Epithelial cell of proximal tubule (primary cell): Measurements from ENCODE around the gene CADM2. TPM values are rescaled to one million over a fixed set of nuclear protein-coding genes. Genes with fewer than 3 reads are reported as not detected.
"Not testable (repeated sequence)": the region's sequence is repeated elsewhere in the genome, so short reads cannot be mapped to it uniquely, and the experiment has no call there.

ENCODE experiments used
- DNase-seq: peaks from one replicate; pipeline ENCODE4 v3.0.0-alpha.2; 2011; ENCODE audit warnings: low read depth
- H3K4me3 ChIP-seq: 2 replicates; pipeline ENCODE4 v1.5.1; 2011; ENCODE audit warnings: low read depth, mild to moderate bottlenecking, low read length
- CTCF ChIP-seq: conservative IDR thresholded peaks from 2 replicates; pipeline ENCODE4 v1.5.1; 2012; ENCODE audit warnings: low read depth, mild to moderate bottlenecking, low read length
- total RNA-seq: library from RNA; depleted of rRNA; stranded (reverse); fragments of >200 nt; gene quantifications from 2 replicates; pipeline ENCODE4 v1.2.3, GENCODE V29; 2015

Gene CADM2
- total RNA-seq, 1 donor from 2014 or later: not detected

GRCh38 chr3:85102781-85103180, 144.0 kb downstream of the CADM2 start:
- no peak overlapping the region for H3K4me3 ChIP-seq
- DNase-seq: no peak
- TF ChIP-seq CTCF: no peak

GRCh38 chr3:85110393-85110792, 151.6 kb downstream of the CADM2 start:
- H3K4me3 ChIP-seq: no peak overlapping the region
- no peak for TF ChIP-seq CTCF
- DNase-seq: no peak

- no peak overlapping the region for H3K4me3 ChIP-seq
- TF ChIP-seq CTCF: no peak
- no peak for DNase-seq
These were observed 162.1 kb downstream of the CADM2 start for GRCh38 chr3:85120879-85121278.

GRCh38 chr3:85132864-85133263, 174.1 kb downstream of the CADM2 start:
- H3K4me3 ChIP-seq, DNase-seq: not testable (repeated sequence)

- DNase-seq, H3K4me3 ChIP-seq: not testable (repeated sequence)
These were observed 175.1 kb downstream of the CADM2 start for GRCh38 chr3:85133691-85134420.

GRCh38 chr3:85142626-85143025, 183.8 kb downstream of the CADM2 start:
- H3K4me3 ChIP-seq: no peak overlapping the region

GRCh38 chr3:85148036-85148435, 189.2 kb downstream of the CADM2 start:
- DNase-seq: no peak
- no peak overlapping the region for H3K4me3 ChIP-seq

More at GRCh38 chr3:85142626-85143025, 183.8 kb downstream of the CADM2 start:
- no peak for DNase-seq
- no peak for TF ChIP-seq CTCF

More at GRCh38 chr3:85148036-85148435, 189.2 kb downstream of the CADM2 start:
- TF ChIP-seq CTCF: no peak
